C4-2B (cell line): Measurements from ENCODE around the gene ARHGAP42.

ENCODE experiments used
- H3K27ac ChIP-seq: fragments of 450-650 bp; 2 replicates; pipeline ENCODE4 v1.5.1; 2017
- CTCF ChIP-seq: fragments of 450-650 bp; conservative IDR thresholded peaks from 2 replicates; pipeline ENCODE4 v1.5.1; 2017; ENCODE audit warnings: mild to moderate bottlenecking
- ZFX ChIP-seq: fragments of 450-650 bp; IDR thresholded peaks from 2 replicates; pipeline ENCODE4 v1.6.1; 2017

The ARHGAP42 gene

GRCh38 chr11:100753172-100753543, 66.1 kb downstream of the ARHGAP42 start:
- no peak overlapping the region for H3K27ac ChIP-seq
- TF ChIP-seq CTCF = no peak
- TF ChIP-seq ZFX = no peak

- no peak overlapping the region for H3K27ac ChIP-seq
- TF ChIP-seq ZFX (no peak), CTCF (no peak)
These were observed 66.5 kb downstream of the ARHGAP42 start for GRCh38 chr11:100753571-100753970.

- TF ChIP-seq ZFX (no peak), CTCF (no peak)
- no peak overlapping the region for H3K27ac ChIP-seq
These were observed 69.5 kb downstream of the ARHGAP42 start for GRCh38 chr11:100756559-100756958.

GRCh38 chr11:100757646-100758045, 70.6 kb downstream of the ARHGAP42 start:
- H3K27ac ChIP-seq = no peak overlapping the region
- TF ChIP-seq CTCF (no peak), ZFX (no peak)

GRCh38 chr11:100759106-100759505, 72.0 kb downstream of the ARHGAP42 start:
- no peak overlapping the region for H3K27ac ChIP-seq
- TF ChIP-seq CTCF = no peak
- no peak for TF ChIP-seq ZFX

- no peak overlapping the region for H3K27ac ChIP-seq
- TF ChIP-seq ZFX = no peak
These were observed 72.8 kb downstream of the ARHGAP42 start for GRCh38 chr11:100759856-100760255.

- TF ChIP-seq CTCF (no peak), ZFX (no peak)
- H3K27ac ChIP-seq = no peak overlapping the region
These were observed 73.7 kb downstream of the ARHGAP42 start for GRCh38 chr11:100760744-100761143.

- no peak overlapping the region for H3K27ac ChIP-seq
- TF ChIP-seq CTCF = no peak
- TF ChIP-seq ZFX = no peak
These were observed 74.8 kb downstream of the ARHGAP42 start for GRCh38 chr11:100761841-100762240.
